ENCODE measurements around the gene XXYLT1.

The XXYLT1 gene

GRCh38 chr3:195020185-195020584, 250.8 kb downstream of the XXYLT1 start:
- no peaks in the 10 kb centered on the region for H3K36me3 ChIP-seq (ENCODE audit: insufficient read depth)
- H3K9ac ChIP-seq, result no peak overlapping the region
- no peak overlapping the region for H2AFZ ChIP-seq (ENCODE audit: low read depth)
- no peak for TF ChIP-seq CTCF (conservative IDR thresholded peaks at IDR 0.05; ENCODE audit: low read depth, low read length)
- H3K27ac ChIP-seq, result no peak overlapping the region
- H3K4me3 ChIP-seq (IDR thresholded peaks at IDR 0.05; ENCODE audit: insufficient read depth, low read depth, low read length), result no peak overlapping the region
- H3K79me2 ChIP-seq (ENCODE audit: insufficient read depth, low read depth), result no peaks in the 10 kb centered on the region
- no peaks in the 10 kb centered on the region for H4K20me1 ChIP-seq (ENCODE audit: insufficient read depth)
- H3K4me1 ChIP-seq (ENCODE audit: low read depth, poor library complexity, severe bottlenecking), result no peaks in the 10 kb centered on the region
- no peak overlapping the region for H3K4me2 ChIP-seq
- no peaks in the 10 kb centered on the region for H3K27me3 ChIP-seq (ENCODE audit: insufficient read depth, low read depth)

DNA sequence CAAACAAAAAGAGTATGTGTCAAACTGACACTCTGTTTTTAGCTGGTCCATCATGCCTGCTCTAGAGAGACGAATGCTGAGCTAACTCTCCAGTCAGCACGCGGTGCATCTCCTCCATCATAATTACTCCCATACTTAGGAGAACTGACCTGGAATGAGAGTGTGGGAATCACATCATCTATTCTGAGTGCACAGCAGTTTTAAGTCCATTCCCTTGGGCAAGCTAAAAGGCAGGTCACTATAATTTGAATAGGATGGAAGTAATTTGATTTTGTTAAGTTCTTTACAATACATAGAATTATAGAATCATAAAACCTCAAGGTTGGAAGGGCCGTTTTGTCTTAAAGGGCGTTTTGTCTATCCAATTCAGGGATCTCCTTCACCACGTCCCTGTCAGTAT, 251.6 kb downstream of the XXYLT1 start:
- Histone ChIP-seq H3K4me2 (no peak overlapping the region), H3K4me1 (ENCODE audit: low read depth, poor library complexity, severe bottlenecking) (no peaks in the 10 kb centered on the region), H2AFZ (ENCODE audit: low read depth) (no peak overlapping the region), H3K79me2 (ENCODE audit: insufficient read depth, low read depth) (no peaks in the 10 kb centered on the region), H3K27me3 (ENCODE audit: insufficient read depth, low read depth) (no peaks in the 10 kb centered on the region), H3K9ac (no peak overlapping the region), H4K20me1 (ENCODE audit: insufficient read depth) (no peaks in the 10 kb centered on the region), H3K4me3 (IDR thresholded peaks at IDR 0.05; ENCODE audit: insufficient read depth, low read depth, low read length) (no peak overlapping the region), H3K36me3 (ENCODE audit: insufficient read depth) (no peaks in the 10 kb centered on the region), H3K27ac (no peak overlapping the region)
- no peak for TF ChIP-seq CTCF (conservative IDR thresholded peaks at IDR 0.05; ENCODE audit: low read depth, low read length)
